Right lobe of liver (tissue), 6 donors: ENCODE measurements around the gene ZNF577. TPM values are rescaled to one million over a fixed set of nuclear protein-coding genes. Genes with fewer than 3 reads are reported as not detected.
A peak's percentile ranks its signal among the peaks of the same experiment; 100 is the strongest.

Source experiments
- ATAC-seq, 4 donors: fragments of 200-7000 bp; cut with Tn5 transposase; one replicate each; pipeline ENCODE4 v1.9.1; 2020; ENCODE audit warnings: mild to moderate bottlenecking in 4 of 4, moderate library complexity in 4 of 4
- DNase-seq, 3 donors: peaks; one replicate each; pipeline ENCODE4 v3.0.0-alpha.2; 2020
- H3K27ac ChIP-seq, 3 donors: fragments of 200-600 bp; one replicate each; pipeline ENCODE4 v1.8.0; 2022
- H3K27me3 ChIP-seq, 2 donors: fragments of 200-600 bp; one replicate each; pipeline ENCODE4 v1.8.0; 2022
- H3K36me3 ChIP-seq, 4 donors: fragments of 200-600 bp; sonication (generic) in 1 of 4; one replicate each; pipeline versions ENCODE4 v1.5.1 to v1.8.0; 2017 to 2022; ENCODE audit warnings: control low read depth in 1 of 4
- H3K4me1 ChIP-seq, 4 donors: fragments of 200-600 bp; sonication (generic) in 1 of 4; one replicate each; pipeline versions ENCODE4 v1.5.1 to v1.8.0; 2017 to 2022; ENCODE audit warnings: control low read depth in 1 of 4
- H3K4me3 ChIP-seq, 3 donors: fragments of 200-600 bp; one replicate each; pipeline ENCODE4 v1.8.0; 2022
- H3K9me3 ChIP-seq, 4 donors: fragments of 200-600 bp; sonication (generic) in 1 of 4; one replicate each; pipeline versions ENCODE4 v1.5.1 to v1.8.0; 2017 to 2022; ENCODE audit warnings: control low read depth in 1 of 4
- CTCF ChIP-seq, 4 donors: fragments of 200-600 bp in 3 of 4; fragments of 450-650 bp in 1 of 4; IDR thresholded peaks; one replicate each; pipeline versions ENCODE4 v1.5.1 to v1.8.0; 2016 to 2022; ENCODE audit warnings: antibody characterized with exemption in 4 of 4, mild to moderate bottlenecking in 2 of 4
- POLR2A ChIP-seq: fragments of 450-650 bp; IDR thresholded peaks from one replicate; pipeline ENCODE4 v1.6.1; 2017; ENCODE audit warnings: antibody characterized with exemption, mild to moderate bottlenecking
- WGBS: methylation state at CpG from one replicate; pipeline ENCODE4 v1.1.6; 2018; ENCODE audit warnings: low coverage, low lambda C conversion rate; ENCODE audit not compliant: insufficient coverage; ENCODE audit errors: missing lambda C conversion rate; 5-methylcytosine and 5-hydroxymethylcytosine counted together
- intact Hi-C, 2 donors: fragments of 100-400 bp; cut with DNase I; formaldehyde crosslinking; loops; one replicate each; pipeline versions ENCODE4 v1.11.2 to v1.14.1; 2022
- total RNA-seq, 6 experiments: library from RNA; depleted of rRNA in 2 of 6; stranded (reverse); fragments of >200 nt in 2 of 6; fragmentation: NEBNext Ultra II Directional in 3 of 6; extraction: Animal tissue kit (Norgen Biotek cat#: 25700) in 3 of 6; gene quantifications; one replicate each; pipeline versions ENCODE4 v1.1.0 to v1.2.4, GENCODE V29; 2016 to 2023
- donor health status: DM: no; HTN: yes; CAD: no.
- donor health status: DM: no; HTN: no; CAD: no.
- donor health status: DM: no; HTN: no; CAD: no.
- donor health status: DM: no; HTN: yes; CAD: no.
- donor health status: DM: no; HTN: yes; CAD: no.

Gene ZNF577
- total RNA-seq, 6 experiments from 2014 or later = 1.4 to 6.6 (median 3.8) TPM

GRCh38 chr19:51903192-51903591 lies 15.4 kb upstream of the ZNF577 start:
- H3K36me3 ChIP-seq = peaks cover 0 to 16% (median 7%) of the 10 kb centered on the region in 4 donors
- WGBS = 46% methylated on average over 5 of the region's 8 CpGs
- peaks cover 0 to 5% (median 1%) of the 10 kb centered on the region in 4 donors for H3K9me3 ChIP-seq
- intact Hi-C loops = no loop called here
- ATAC-seq (no peak), DNase-seq (no peak)
- peak overlapping the region in 1 of 3 donors; percentile 86 for H3K4me3 ChIP-seq
- H3K27me3 ChIP-seq = no peaks in the 10 kb centered on the region
- H3K4me1 ChIP-seq = peaks cover 0 to 7% (median 0%) of the 10 kb centered on the region in 4 donors
- TF ChIP-seq CTCF (IDR thresholded peaks at IDR 0.05) (no peak), POLR2A (no peak)
- H3K27ac ChIP-seq = no peak overlapping the region

- H3K4me1 ChIP-seq = peaks cover 0 to 7% (median 0%) of the 10 kb centered on the region in 4 donors
- ATAC-seq (no peak), DNase-seq (no peak)
- H3K27me3 ChIP-seq = no peaks in the 10 kb centered on the region
- intact Hi-C loops = no loop called here
- peaks cover 0 to 21% (median 7%) of the 10 kb centered on the region in 4 donors for H3K36me3 ChIP-seq
- no peak for TF ChIP-seq POLR2A
- TF ChIP-seq CTCF (IDR thresholded peaks at IDR 0.05) = no peak
- WGBS = 94% methylated on average over 4 of the region's 4 CpGs
- peaks cover 0 to 5% (median 1%) of the 10 kb centered on the region in 4 donors for H3K9me3 ChIP-seq
- H3K27ac ChIP-seq = no peak overlapping the region
- no peak overlapping the region for H3K4me3 ChIP-seq
Observed at GRCh38 chr19:51901860-51902259, 14.1 kb upstream of the ZNF577 start.

- intact Hi-C loops = no loop called here
- ATAC-seq = no peak
- TF ChIP-seq POLR2A (no peak), CTCF (IDR thresholded peaks at IDR 0.05) (no peak)
Observed at GRCh38 chr19:51891193-51891747, 3.5 kb upstream of the ZNF577 start.

GRCh38 chr19:51889934-51890333 lies 2.2 kb upstream of the ZNF577 start:
- Histone ChIP-seq H3K36me3 (peaks cover 0 to 37% (median 22%) of the 10 kb centered on the region in 4 donors), H3K9me3 (peaks cover 0 to 58% (median 25%) of the 10 kb centered on the region in 4 donors), H3K27me3 (no peaks in the 10 kb centered on the region), H3K4me1 (no peaks in the 10 kb centered on the region), H3K27ac (no peak overlapping the region), H3K4me3 (no peak overlapping the region)
- DNase-seq = no peak
- no peak for ATAC-seq
- TF ChIP-seq CTCF (IDR thresholded peaks at IDR 0.05) (no peak), POLR2A (no peak)
- intact Hi-C loops = no loop called here

More at GRCh38 chr19:51891193-51891747, 3.5 kb upstream of the ZNF577 start:
- Histone ChIP-seq H3K4me3 (no peak overlapping the region), H3K4me1 (no peaks in the 10 kb centered on the region), H3K9me3 (peaks cover 0 to 49% (median 26%) of the 10 kb centered on the region in 4 donors), H3K27ac (no peak overlapping the region), H3K36me3 (peaks cover 0 to 51% (median 35%) of the 10 kb centered on the region in 4 donors), H3K27me3 (no peaks in the 10 kb centered on the region)
- 98% methylated on average over 8 of the region's 10 CpGs for WGBS
- no peak for DNase-seq
